Keratinocyte (primary cell): ENCODE results near the gene MTHFD2L. TPM values are rescaled to one million over a fixed set of nuclear protein-coding genes. Genes with fewer than 3 reads are reported as not detected.

Experiments
- DNase-seq: peaks from one replicate; pipeline ENCODE4 v3.0.0-alpha.2; 2011; ENCODE audit warnings: low read depth, missing footprints, low spot score
- FAIRE-seq: peaks from 2 replicates; lab custom pipeline; 2011; peaks lifted over from hg19 to GRCh38; lab: Jason Lieb, UNC
- H2AFZ ChIP-seq: 2 replicates; pipeline ENCODE4 v1.6.0; 2012; ENCODE audit warnings: low read length, control low read depth, inconsistent platforms; ENCODE audit not compliant: control insufficient read depth
- H3K27ac ChIP-seq: 2 replicates; pipeline ENCODE4 v1.5.1; 2011; ENCODE audit warnings: low read length; ENCODE audit not compliant: control insufficient read depth, insufficient read depth
- H3K27me3 ChIP-seq: 3 replicates; pipeline ENCODE4 v1.6.0; 2011; ENCODE audit warnings: low read length; ENCODE audit not compliant: control insufficient read depth, insufficient read depth; ENCODE audit errors: extremely low read depth
- H3K36me3 ChIP-seq, 2 experiments: 2 replicates in 1 of 2; 3 replicates in 1 of 2; pipeline ENCODE4 v1.5.1; 2011; ENCODE audit warnings: low read length in 2 of 2, mild to moderate bottlenecking in 1 of 2; ENCODE audit not compliant: control insufficient read depth in 2 of 2, insufficient read depth in 2 of 2; ENCODE audit errors: extremely low read depth in 1 of 2
- H3K4me1 ChIP-seq: 3 replicates; pipeline ENCODE4 v1.5.1; 2011; ENCODE audit warnings: low read length; ENCODE audit not compliant: control insufficient read depth, insufficient read depth; ENCODE audit errors: extremely low read depth
- H3K4me2 ChIP-seq: 3 replicates; pipeline ENCODE4 v1.6.0; 2011; ENCODE audit warnings: low read depth, low read length; ENCODE audit not compliant: control insufficient read depth, insufficient read depth; ENCODE audit errors: extremely low read depth
- H3K4me3 ChIP-seq, 3 experiments: fragments of 200-600 bp in 1 of 3; sonication (generic) in 1 of 3; 2 replicates in 2 of 3; 3 replicates in 1 of 3; pipeline ENCODE4 v1.5.1; 2011 to 2016; ENCODE audit warnings: low read length in 3 of 3, mild to moderate bottlenecking in 3 of 3, control low read depth in 2 of 3, inconsistent platforms in 1 of 3, low read depth in 1 of 3, mixed read lengths in 1 of 3, mixed run types in 1 of 3, moderate library complexity in 1 of 3; ENCODE audit not compliant: control insufficient read depth in 2 of 3, insufficient read depth in 2 of 3; ENCODE audit errors: extremely low read depth in 1 of 3
- H3K79me2 ChIP-seq: 2 replicates; pipeline ENCODE4 v1.6.0; 2012; ENCODE audit warnings: low read length; ENCODE audit not compliant: control insufficient read depth, insufficient read depth
- H3K9ac ChIP-seq: 3 replicates; pipeline ENCODE4 v1.6.0; 2011; ENCODE audit warnings: low read length; ENCODE audit not compliant: control insufficient read depth, insufficient read depth; ENCODE audit errors: extremely low read depth
- H3K9me1 ChIP-seq: 3 replicates; pipeline ENCODE4 v1.6.0; 2011; ENCODE audit warnings: low read length; ENCODE audit not compliant: control insufficient read depth, insufficient read depth; ENCODE audit errors: extremely low read depth
- H3K9me3 ChIP-seq: 2 replicates; pipeline ENCODE4 v1.5.1; 2012; ENCODE audit warnings: low read depth, low read length; ENCODE audit not compliant: control insufficient read depth
- H4K20me1 ChIP-seq: 3 replicates; pipeline ENCODE4 v1.6.0; 2011; ENCODE audit warnings: low read length; ENCODE audit not compliant: control insufficient read depth, insufficient read depth; ENCODE audit errors: extremely low read depth
- EZH2 ChIP-seq: IDR thresholded peaks from one replicate; pipeline ENCODE4 v1.6.1; 2012; ENCODE audit warnings: inconsistent platforms, mild to moderate bottlenecking, low read length, moderate library complexity
- dilution Hi-C: fragments of 300-500 bp; cut with MboI; formaldehyde crosslinking; loops from one replicate; pipeline ENCODE4 v1.7.0; 2020; ENCODE audit warnings: low sequenced_read_pairs; ENCODE audit not compliant: extremely low pct_ligation_motif_present
- polyA plus RNA-seq, 5 experiments: library from polyadenylated mRNA; depleted of rRNA in 3 of 5; stranded (reverse) in 3 of 5; stranded (forward) in 1 of 5; unstranded in 1 of 5; fragments of >200 nt; gene quantifications; 1 replicate in 1 of 5; 2 replicates in 3 of 5; 3 replicates in 1 of 5; pipeline versions ENCODE4 v1.2.1 to v1.2.3, GENCODE V29; 2011 to 2012; ENCODE audit warnings: missing spikeins in 2 of 5, low read depth in 1 of 5, low replicate concordance in 1 of 5
- TF ChIP-seq, protein P1 (sequence below), 3 experiments: IDR thresholded peaks in 1 of 3; conservative IDR thresholded peaks in 1 of 3; optimal IDR thresholded peaks in 1 of 3; 2 replicates in 2 of 3; 3 replicates in 1 of 3; pipeline versions ENCODE3 to v1.5.1; 2011; ENCODE audit warnings: low read length in 3 of 3, mild to moderate bottlenecking in 3 of 3, moderate library complexity in 2 of 3, control low read depth in 1 of 3, inconsistent platforms in 1 of 3; ENCODE audit not compliant: insufficient read depth in 2 of 3; ENCODE audit errors: extremely low read depth in 1 of 3

The MTHFD2L gene
- polyA plus RNA-seq, 1 donor (not counting 4 experiments of a cell fraction or from before 2014, with no cell fraction given), result 30.4 TPM

DNA sequence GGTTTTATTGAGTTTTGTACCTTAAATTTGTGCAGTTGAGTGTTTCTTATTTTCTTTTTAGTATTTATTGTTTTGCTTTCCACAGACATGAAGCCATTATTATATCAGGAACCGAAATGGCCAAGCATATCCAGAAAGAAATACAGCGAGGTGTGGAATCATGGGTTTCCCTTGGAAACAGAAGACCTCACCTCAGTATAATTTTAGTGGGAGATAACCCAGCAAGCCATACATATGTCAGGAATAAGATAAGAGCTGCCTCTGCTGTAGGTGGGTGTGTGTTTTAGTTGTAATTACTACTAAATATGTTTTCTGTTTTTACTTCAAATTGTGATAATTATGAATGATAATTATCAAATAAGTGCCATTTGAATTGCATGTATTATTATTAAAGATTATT lies 16.5 kb downstream of the MTHFD2L start:
- Histone ChIP-seq H3K27ac (no peak overlapping the region), H4K20me1 (no peaks in the 10 kb centered on the region), H2AFZ (no peak overlapping the region), H3K9me1 (no peaks in the 10 kb centered on the region), H3K9me3 (no peaks in the 10 kb centered on the region), H3K4me2 (no peak overlapping the region), H3K4me3 (no peak overlapping the region), H3K79me2 (no peaks in the 10 kb centered on the region), H3K9ac (no peak overlapping the region), H3K27me3 (no peaks in the 10 kb centered on the region), H3K36me3 (no peaks in the 10 kb centered on the region), H3K4me1 (no peaks in the 10 kb centered on the region)
- no peak for TF ChIP-seq EZH2
- TF ChIP-seq, protein P1, sequence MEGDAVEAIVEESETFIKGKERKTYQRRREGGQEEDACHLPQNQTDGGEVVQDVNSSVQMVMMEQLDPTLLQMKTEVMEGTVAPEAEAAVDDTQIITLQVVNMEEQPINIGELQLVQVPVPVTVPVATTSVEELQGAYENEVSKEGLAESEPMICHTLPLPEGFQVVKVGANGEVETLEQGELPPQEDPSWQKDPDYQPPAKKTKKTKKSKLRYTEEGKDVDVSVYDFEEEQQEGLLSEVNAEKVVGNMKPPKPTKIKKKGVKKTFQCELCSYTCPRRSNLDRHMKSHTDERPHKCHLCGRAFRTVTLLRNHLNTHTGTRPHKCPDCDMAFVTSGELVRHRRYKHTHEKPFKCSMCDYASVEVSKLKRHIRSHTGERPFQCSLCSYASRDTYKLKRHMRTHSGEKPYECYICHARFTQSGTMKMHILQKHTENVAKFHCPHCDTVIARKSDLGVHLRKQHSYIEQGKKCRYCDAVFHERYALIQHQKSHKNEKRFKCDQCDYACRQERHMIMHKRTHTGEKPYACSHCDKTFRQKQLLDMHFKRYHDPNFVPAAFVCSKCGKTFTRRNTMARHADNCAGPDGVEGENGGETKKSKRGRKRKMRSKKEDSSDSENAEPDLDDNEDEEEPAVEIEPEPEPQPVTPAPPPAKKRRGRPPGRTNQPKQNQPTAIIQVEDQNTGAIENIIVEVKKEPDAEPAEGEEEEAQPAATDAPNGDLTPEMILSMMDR (optimal IDR thresholded peaks at IDR 0.05 in 1 of 3, IDR thresholded peaks at IDR 0.05 in 1 of 3, conservative IDR thresholded peaks at IDR 0.05 in 1 of 3; ENCODE audit: extremely low read depth in 1 of 3, insufficient read depth in 2 of 3, low read length in 3 of 3), result no peak
- dilution Hi-C loops, result no loop called here
- DNase-seq (no peak), FAIRE-seq (no peak)

DNA sequence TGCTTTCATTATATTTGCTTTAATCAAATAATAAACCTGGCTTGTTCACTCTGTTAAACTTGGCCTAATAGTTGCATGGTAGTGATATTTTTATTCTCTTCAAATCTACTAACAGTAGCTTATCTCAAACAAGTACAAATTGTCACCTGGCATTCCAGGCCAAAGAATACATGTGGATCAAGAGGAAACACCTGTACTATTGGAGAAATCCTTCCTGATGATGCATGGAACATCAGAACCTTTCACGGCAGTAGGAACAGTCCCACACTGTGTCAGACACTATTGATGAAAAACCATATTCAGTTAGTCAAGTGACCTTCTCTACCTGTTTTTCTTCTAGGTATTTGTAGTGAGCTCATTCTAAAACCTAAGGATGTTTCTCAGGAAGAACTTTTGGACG lies 17.0 kb downstream of the MTHFD2L start:
- no peak overlapping the region for H2AFZ ChIP-seq
- no peaks in the 10 kb centered on the region for H3K9me1 ChIP-seq
- no peaks in the 10 kb centered on the region for H3K27me3 ChIP-seq
- H3K36me3 ChIP-seq, result no peaks in the 10 kb centered on the region
- no peak for TF ChIP-seq EZH2
- TF ChIP-seq, protein P1 (optimal IDR thresholded peaks at IDR 0.05 in 1 of 3, IDR thresholded peaks at IDR 0.05 in 1 of 3, conservative IDR thresholded peaks at IDR 0.05 in 1 of 3; ENCODE audit: extremely low read depth in 1 of 3, insufficient read depth in 2 of 3, low read length in 3 of 3), result no peak
- no peak overlapping the region for H3K9ac ChIP-seq
- no peak overlapping the region for H3K4me2 ChIP-seq
- H3K27ac ChIP-seq, result no peak overlapping the region
- DNase-seq (no peak), FAIRE-seq (no peak)
- no peaks in the 10 kb centered on the region for H4K20me1 ChIP-seq
- no peak overlapping the region for H3K4me3 ChIP-seq
- no peaks in the 10 kb centered on the region for H3K4me1 ChIP-seq
- H3K9me3 ChIP-seq, result no peaks in the 10 kb centered on the region
- no peaks in the 10 kb centered on the region for H3K79me2 ChIP-seq
- dilution Hi-C loops, result no loop called here
